Fibroblast of skin of right quadriceps (primary cell): ENCODE data around the gene PCDH19.

Source experiments
- DNase-seq: peaks from one replicate; pipeline ENCODE4 v3.0.0-alpha.2; 2013

Gene PCDH19

GRCh38 chrX:100296183-100296753, 113.8 kb downstream of the PCDH19 start:
- DNase-seq, result no peak

GRCh38 chrX:100294965-100295364, 115.1 kb downstream of the PCDH19 start:
- no peak for DNase-seq

GRCh38 chrX:100289066-100289558, 121.0 kb downstream of the PCDH19 start:
- DNase-seq, result no peak

GRCh38 chrX:100277231-100277630, 132.8 kb downstream of the PCDH19 start:
- no peak for DNase-seq

- DNase-seq, result no peak
These were observed 135.2 kb downstream of the PCDH19 start for GRCh38 chrX:100274916-100275315.

- no peak for DNase-seq
These were observed 144.9 kb downstream of the PCDH19 start for GRCh38 chrX:100265179-100265578.

GRCh38 chrX:100264200-100264599, 145.9 kb downstream of the PCDH19 start:
- no peak for DNase-seq

- peak; percentile 10 for DNase-seq
These were observed 146.4 kb downstream of the PCDH19 start for GRCh38 chrX:100263650-100264049.

GRCh38 chrX:100248885-100249493, 161.1 kb downstream of the PCDH19 start:
- no peak for DNase-seq

- DNase-seq, result no peak
These were observed 162.2 kb downstream of the PCDH19 start for GRCh38 chrX:100247826-100248225.

- no peak for DNase-seq
These were observed 165.4 kb downstream of the PCDH19 start for GRCh38 chrX:100244681-100245080.
